Measurements from ENCODE around the gene NKX2-1. TPM values are rescaled to one million over a fixed set of nuclear protein-coding genes. Genes with fewer than 3 reads are reported as not detected.

Gene NKX2-1
- total RNA-seq, 1 donor from 2014 or later: not detected

DNA sequence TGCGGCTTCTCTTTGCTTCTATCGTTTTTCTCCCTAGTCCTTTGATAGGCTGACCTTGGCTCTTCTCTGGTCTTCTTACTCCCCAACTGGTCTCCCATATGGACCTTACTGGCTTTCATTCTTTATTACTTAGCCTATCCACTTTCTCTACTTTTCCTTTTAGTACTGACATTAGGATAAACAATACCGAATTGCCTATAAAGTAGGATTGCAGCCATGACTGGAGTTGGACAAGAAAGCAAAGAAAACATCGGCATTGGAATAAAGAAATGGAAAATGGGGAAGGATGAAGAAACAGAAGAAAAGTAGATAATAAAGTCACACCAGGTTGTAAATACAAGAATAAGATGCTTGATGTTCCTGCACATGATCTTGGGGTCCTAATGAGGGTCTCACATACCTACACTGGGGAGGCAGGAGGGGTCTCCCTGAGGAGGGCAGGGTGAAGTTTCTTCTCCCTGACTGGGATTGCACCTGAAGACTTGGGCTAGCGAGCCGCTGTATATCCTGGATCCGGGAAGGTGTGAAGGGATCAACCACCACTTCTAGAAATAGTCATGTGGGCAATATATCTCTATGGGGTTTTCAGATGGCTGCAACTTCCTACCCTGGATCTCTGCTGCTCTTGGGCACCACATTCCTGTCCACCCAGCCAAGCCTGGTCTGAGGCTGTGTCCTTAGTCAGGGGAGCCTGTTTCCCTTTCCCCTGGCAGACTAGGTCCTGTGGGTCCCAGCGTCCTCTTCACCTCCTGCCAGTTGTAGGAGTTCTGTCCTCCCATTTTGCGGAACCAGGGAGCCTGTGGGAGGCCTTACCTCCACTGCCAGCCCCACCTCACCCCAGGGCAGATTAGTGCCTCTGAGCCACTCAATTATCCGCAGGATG lies 13.1 kb downstream of the NKX2-1 start:
- no peak overlapping the region for H3K27ac Mint-ChIP-seq (ENCODE audit: unreplicated experiment)
- H3K27me3 Mint-ChIP-seq (ENCODE audit: low read depth): peaks cover 79% of the 10 kb centered on the region
- H3K4me3 Mint-ChIP-seq (ENCODE audit: unreplicated experiment): no peak overlapping the region
- peaks cover 4% of the 10 kb centered on the region for H3K36me3 Mint-ChIP-seq (ENCODE audit: low read depth)
- H3K4me1 Mint-ChIP-seq (ENCODE audit: low read depth): peaks cover 10% of the 10 kb centered on the region
- H3K9me3 Mint-ChIP-seq (ENCODE audit: low read depth): peaks cover 9% of the 10 kb centered on the region
- TF ChIP-seq, protein P1, sequence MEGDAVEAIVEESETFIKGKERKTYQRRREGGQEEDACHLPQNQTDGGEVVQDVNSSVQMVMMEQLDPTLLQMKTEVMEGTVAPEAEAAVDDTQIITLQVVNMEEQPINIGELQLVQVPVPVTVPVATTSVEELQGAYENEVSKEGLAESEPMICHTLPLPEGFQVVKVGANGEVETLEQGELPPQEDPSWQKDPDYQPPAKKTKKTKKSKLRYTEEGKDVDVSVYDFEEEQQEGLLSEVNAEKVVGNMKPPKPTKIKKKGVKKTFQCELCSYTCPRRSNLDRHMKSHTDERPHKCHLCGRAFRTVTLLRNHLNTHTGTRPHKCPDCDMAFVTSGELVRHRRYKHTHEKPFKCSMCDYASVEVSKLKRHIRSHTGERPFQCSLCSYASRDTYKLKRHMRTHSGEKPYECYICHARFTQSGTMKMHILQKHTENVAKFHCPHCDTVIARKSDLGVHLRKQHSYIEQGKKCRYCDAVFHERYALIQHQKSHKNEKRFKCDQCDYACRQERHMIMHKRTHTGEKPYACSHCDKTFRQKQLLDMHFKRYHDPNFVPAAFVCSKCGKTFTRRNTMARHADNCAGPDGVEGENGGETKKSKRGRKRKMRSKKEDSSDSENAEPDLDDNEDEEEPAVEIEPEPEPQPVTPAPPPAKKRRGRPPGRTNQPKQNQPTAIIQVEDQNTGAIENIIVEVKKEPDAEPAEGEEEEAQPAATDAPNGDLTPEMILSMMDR (IDR thresholded peaks at IDR 0.05): no peak
- DNase-seq (ENCODE audit: low spot score): no peak

DNA sequence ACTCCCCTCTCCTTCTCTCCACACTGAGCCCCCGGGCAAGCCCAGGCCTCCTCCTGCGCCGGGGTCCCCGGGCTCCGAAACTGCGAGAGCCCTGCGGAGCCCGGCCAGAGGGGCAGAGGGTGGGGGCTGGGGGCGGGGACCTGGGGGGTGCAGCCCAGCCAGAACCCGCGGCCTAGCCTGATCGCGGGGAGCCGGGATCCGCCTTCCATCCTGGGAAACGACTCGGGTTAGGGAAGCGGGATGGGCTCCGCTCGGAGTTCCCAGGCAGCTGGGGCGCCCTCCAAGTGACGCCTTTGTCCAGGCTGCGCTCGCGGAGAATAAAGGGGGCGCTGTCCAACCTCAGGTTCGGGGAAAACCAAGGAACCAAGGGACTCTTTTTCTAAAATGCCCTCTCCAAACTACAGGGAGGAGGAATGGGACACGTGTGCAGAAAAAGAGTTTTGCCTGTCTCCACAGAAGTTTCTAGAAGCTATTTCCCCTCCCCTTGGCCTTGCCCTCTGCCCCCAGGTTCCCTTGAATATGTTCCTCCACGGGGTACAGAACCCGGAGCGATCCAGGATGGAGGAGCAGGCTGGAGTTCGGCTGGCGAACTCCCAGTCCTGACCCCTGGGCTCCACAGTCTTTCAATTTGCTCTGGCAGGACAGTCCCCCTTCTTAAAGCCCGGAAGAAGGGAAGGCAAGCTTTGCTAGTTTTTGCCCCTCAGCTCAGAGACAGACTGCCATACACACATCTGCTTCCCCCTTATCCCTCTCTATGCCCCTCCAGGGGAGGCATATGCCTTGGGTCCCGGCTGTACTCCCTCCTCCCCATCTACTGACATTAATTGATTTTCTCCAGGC lies 13.9 kb downstream of the NKX2-1 start:
- Mint-ChIP-seq H3K36me3 (ENCODE audit: low read depth) (peaks cover 4% of the 10 kb centered on the region), H3K4me3 (ENCODE audit: unreplicated experiment) (no peak overlapping the region), H3K4me1 (ENCODE audit: low read depth) (peaks cover 10% of the 10 kb centered on the region), H3K27ac (ENCODE audit: unreplicated experiment) (no peak overlapping the region), H3K27me3 (ENCODE audit: low read depth) (peaks cover 79% of the 10 kb centered on the region), H3K9me3 (ENCODE audit: low read depth) (peaks cover 9% of the 10 kb centered on the region)
- TF ChIP-seq, protein P1 (IDR thresholded peaks at IDR 0.05): no peak
- DNase-seq (ENCODE audit: low spot score): no peak

DNA sequence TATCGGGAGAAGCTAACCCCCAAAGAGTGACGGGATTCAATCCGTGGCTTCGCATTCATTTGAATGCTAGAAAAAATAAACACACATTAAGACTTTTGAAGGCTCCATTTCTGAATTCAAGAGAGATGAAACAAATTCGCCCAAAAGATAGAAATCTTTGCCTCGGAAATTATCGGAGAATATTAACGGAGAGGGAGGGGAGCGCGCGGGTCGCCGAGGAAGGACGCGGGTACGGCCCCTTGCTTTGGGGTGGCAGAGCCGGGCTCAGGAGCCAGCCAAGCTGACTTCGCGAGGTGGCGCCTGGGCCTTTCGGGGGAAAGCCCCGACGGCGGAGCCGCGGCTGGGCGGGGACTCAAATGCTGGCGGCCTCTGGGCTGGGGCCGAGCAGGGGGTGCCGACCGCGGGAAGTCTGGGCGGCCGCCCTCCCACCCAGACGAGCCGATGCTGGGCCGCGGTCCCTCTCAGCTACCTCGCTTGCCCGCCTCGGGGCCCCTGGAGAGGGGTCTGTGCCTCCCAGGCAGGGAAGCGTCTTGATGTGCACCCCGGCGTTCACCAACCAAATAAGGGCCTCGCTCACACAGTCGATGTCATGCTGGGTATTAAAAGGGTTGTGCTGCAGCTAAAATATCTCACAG lies 14.7 kb downstream of the NKX2-1 start:
- peaks cover 10% of the 10 kb centered on the region for H3K4me1 Mint-ChIP-seq (ENCODE audit: low read depth)
- TF ChIP-seq, protein P1 (IDR thresholded peaks at IDR 0.05): no peak
- no peak overlapping the region for H3K27ac Mint-ChIP-seq (ENCODE audit: unreplicated experiment)
- peaks cover 76% of the 10 kb centered on the region for H3K27me3 Mint-ChIP-seq (ENCODE audit: low read depth)
- DNase-seq (ENCODE audit: low spot score): no peak
- H3K36me3 Mint-ChIP-seq (ENCODE audit: low read depth): peaks cover 4% of the 10 kb centered on the region
- no peak overlapping the region for H3K4me3 Mint-ChIP-seq (ENCODE audit: unreplicated experiment)
- peaks cover 9% of the 10 kb centered on the region for H3K9me3 Mint-ChIP-seq (ENCODE audit: low read depth)

DNA sequence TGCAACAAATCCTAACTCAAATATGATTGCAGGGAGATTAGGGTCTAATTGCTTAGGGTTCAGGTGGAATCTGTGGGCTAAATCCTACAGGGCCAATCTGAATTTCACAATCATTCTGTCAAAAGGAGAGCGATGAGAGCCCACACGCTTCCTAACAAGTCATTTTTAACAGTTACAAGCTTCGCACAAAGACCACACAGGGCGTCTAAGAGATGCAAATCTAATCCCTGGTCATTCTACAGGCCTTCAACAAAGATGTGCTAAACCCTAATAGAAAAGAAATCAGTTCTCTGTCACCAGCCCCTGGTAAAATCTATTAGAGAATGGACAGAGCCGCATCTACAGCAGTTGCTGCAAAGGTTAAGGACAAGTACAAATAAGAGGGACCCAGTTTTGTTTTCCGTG lies 15.3 kb downstream of the NKX2-1 start:
- TF ChIP-seq, protein P1 (IDR thresholded peaks at IDR 0.05): no peak
- no peak overlapping the region for H3K4me3 Mint-ChIP-seq (ENCODE audit: unreplicated experiment)
- H3K27ac Mint-ChIP-seq (ENCODE audit: unreplicated experiment): no peak overlapping the region
- H3K27me3 Mint-ChIP-seq (ENCODE audit: low read depth): peaks cover 76% of the 10 kb centered on the region
- peaks cover 4% of the 10 kb centered on the region for H3K36me3 Mint-ChIP-seq (ENCODE audit: low read depth)
- peaks cover 9% of the 10 kb centered on the region for H3K9me3 Mint-ChIP-seq (ENCODE audit: low read depth)
- no peak for DNase-seq (ENCODE audit: low spot score)
- peaks cover 10% of the 10 kb centered on the region for H3K4me1 Mint-ChIP-seq (ENCODE audit: low read depth)
